ENCODE measurements around the gene AGPS.
"Not testable (repeated sequence)": the region's sequence is repeated elsewhere in the genome, so short reads cannot be mapped to it uniquely, and the experiment has no call there.

AGPS gene

GRCh38 chr2:177474301-177474700, 81.7 kb downstream of the AGPS start:
- no peak for DNase-seq (ENCODE audit: low spot score)

- no peak for DNase-seq (ENCODE audit: low spot score)
Observed at GRCh38 chr2:177474998-177475397, 82.4 kb downstream of the AGPS start.

GRCh38 chr2:177476897-177477296, 84.3 kb downstream of the AGPS start:
- no peak for DNase-seq (ENCODE audit: low spot score)

- DNase-seq (ENCODE audit: low spot score): no peak
Observed at GRCh38 chr2:177478029-177478428, 85.5 kb downstream of the AGPS start.

- DNase-seq (ENCODE audit: low spot score): no peak
Observed at GRCh38 chr2:177478907-177479306, 86.3 kb downstream of the AGPS start.

- no peak for DNase-seq (ENCODE audit: low spot score)
Observed at GRCh38 chr2:177482195-177482594, 89.6 kb downstream of the AGPS start.

- no peak for DNase-seq (ENCODE audit: low spot score)
Observed at GRCh38 chr2:177483531-177483930, 91.0 kb downstream of the AGPS start.

- no peak for DNase-seq (ENCODE audit: low spot score)
Observed at GRCh38 chr2:177484180-177484795, 91.7 kb downstream of the AGPS start.

GRCh38 chr2:177485657-177486056, 93.1 kb downstream of the AGPS start:
- not testable (repeated sequence) for DNase-seq (ENCODE audit: low spot score)

- DNase-seq (ENCODE audit: low spot score): peak; percentile 3
Observed at GRCh38 chr2:177489719-177490301, 97.2 kb downstream of the AGPS start.

GRCh38 chr2:177495945-177496344, 103.4 kb downstream of the AGPS start:
- DNase-seq (ENCODE audit: low spot score): no peak

GRCh38 chr2:177496921-177497320, 104.3 kb downstream of the AGPS start:
- DNase-seq (ENCODE audit: low spot score): no peak

- DNase-seq (ENCODE audit: low spot score): no peak
Observed at GRCh38 chr2:177501186-177501585, 108.6 kb downstream of the AGPS start.

- no peak for DNase-seq (ENCODE audit: low spot score)
Observed at GRCh38 chr2:177506505-177506904, 113.9 kb downstream of the AGPS start.

GRCh38 chr2:177506998-177507397, 114.4 kb downstream of the AGPS start:
- no peak for DNase-seq (ENCODE audit: low spot score)

- no peak for DNase-seq (ENCODE audit: low spot score)
Observed at GRCh38 chr2:177516824-177517544, 124.4 kb downstream of the AGPS start.

- no peak for DNase-seq (ENCODE audit: low spot score)
Observed at GRCh38 chr2:177518754-177519153, 126.2 kb downstream of the AGPS start.

GRCh38 chr2:177519534-177520115, 127.1 kb downstream of the AGPS start:
- no peak for DNase-seq (ENCODE audit: low spot score)

- no peak for DNase-seq (ENCODE audit: low spot score)
Observed at GRCh38 chr2:177520324-177520723, 127.8 kb downstream of the AGPS start.

- no peak for DNase-seq (ENCODE audit: low spot score)
Observed at GRCh38 chr2:177523781-177524180, 131.2 kb downstream of the AGPS start.

- no peak for DNase-seq (ENCODE audit: low spot score)
Observed at GRCh38 chr2:177525351-177525924, 132.9 kb downstream of the AGPS start.

- no peak for DNase-seq (ENCODE audit: low spot score)
Observed at GRCh38 chr2:177528351-177528933, 135.9 kb downstream of the AGPS start.
